OCI-LY1 (cell line): ENCODE results near the gene MAF.

ENCODE experiments used
- CTCF ChIP-seq: fragments of 200-600 bp; sonication (generic), shearing (Covaris generic); IDR thresholded peaks from 2 replicates; pipeline ENCODE4 v1.5.1; 2017; ENCODE audit warnings: mild to moderate bottlenecking, antibody characterized with exemption, low read length, moderate library complexity, mixed read lengths
- EZH2 ChIP-seq: fragments of 200-600 bp; sonication (generic), shearing (Covaris generic); IDR thresholded peaks from 2 replicates; pipeline ENCODE4 v1.8.0; 2017; ENCODE audit warnings: borderline replicate concordance, mixed run types, mild to moderate bottlenecking, antibody characterized with exemption, low read length, moderate library complexity, mixed read lengths

GRCh38 chr16:79599256-79599836 lies 1.2 kb downstream of the MAF start:
- TF ChIP-seq EZH2 (no peak), CTCF (no peak)
